G401 (cell line): ENCODE data around the gene REPIN1. TPM values are rescaled to one million over a fixed set of nuclear protein-coding genes. Genes with fewer than 3 reads are reported as not detected.

Experiments
- DNase-seq: peaks from one replicate; pipeline ENCODE4 v3.0.0-alpha.2; 2015; ENCODE audit warnings: low spot score
- in situ Hi-C: cut with HindIII; loops from 2 replicates; pipeline ENCODE4 v1.10.0; 2016; ENCODE audit warnings: low sequenced_read_pairs, mixed read lengths
- total RNA-seq: library from RNA; depleted of rRNA; stranded (reverse); fragments of >200 nt; shearing (Covaris generic); gene quantifications from 2 replicates; pipeline ENCODE4 v1.2.3, GENCODE V29; 2014

Gene REPIN1
- total RNA-seq, 1 experiment from 2014 or later, result 278 TPM

DNA sequence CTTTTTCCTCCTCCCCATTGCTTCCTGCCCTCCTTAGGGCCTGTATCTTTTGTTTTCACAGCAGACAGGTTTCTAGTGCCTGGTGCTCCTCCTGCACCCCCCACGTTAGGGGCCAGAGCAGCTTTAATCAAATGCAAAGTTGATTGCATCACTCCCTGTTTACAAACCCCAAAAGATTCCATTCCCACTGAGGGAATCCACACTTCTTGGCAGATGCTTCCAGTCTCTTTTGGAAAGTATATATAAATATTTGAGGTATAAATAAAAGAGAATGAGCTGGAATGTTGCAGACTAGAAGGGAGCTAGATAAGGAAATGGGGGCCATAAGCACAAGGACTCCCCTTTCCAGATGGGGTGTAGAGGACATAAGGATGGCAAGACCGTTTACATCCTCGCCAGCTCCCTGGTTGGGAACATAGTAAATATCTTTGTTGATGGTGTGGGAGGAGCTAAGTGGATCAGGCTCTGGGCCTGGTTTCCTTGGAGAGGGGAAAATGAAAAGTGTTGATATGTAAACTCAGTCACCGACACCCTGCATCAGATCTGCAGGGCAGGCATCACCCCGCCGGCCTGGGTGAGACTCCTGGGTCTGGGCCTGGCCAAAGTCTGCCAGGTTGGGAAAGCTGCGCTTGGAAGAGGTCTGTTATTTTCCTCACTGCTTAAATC, 33.4 kb upstream of the REPIN1 start:
- no peak for DNase-seq
- in situ Hi-C loops, result no loop called here

DNA sequence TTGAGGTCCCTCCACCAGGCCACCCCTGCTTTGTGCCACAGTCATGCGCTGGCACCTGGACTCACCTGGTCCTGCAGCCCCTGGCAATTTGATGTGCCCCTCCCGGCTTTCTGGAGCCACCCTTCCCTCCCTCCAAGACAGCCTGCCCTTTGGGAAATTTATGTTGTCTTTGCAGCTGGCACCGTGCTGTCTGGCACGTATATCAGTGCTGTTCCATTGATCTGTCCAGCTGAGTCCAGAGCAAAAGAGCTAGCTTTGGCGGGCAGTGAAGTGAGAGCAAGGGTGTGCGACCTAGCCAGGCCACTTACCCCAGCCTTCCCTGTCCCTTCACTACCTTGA, 32.9 kb upstream of the REPIN1 start:
- no peak for DNase-seq
- in situ Hi-C loops, result no loop called here

- DNase-seq, result no peak
- in situ Hi-C loops, result no loop called here
Observed at GRCh38 chr7:150336746-150337145, 31.9 kb upstream of the REPIN1 start.

GRCh38 chr7:150337179-150337578, 31.4 kb upstream of the REPIN1 start:
- DNase-seq, result no peak
- in situ Hi-C loops, result no loop called here

GRCh38 chr7:150337659-150338081, 31.0 kb upstream of the REPIN1 start:
- no peak for DNase-seq
- in situ Hi-C loops, result no loop called here

DNA sequence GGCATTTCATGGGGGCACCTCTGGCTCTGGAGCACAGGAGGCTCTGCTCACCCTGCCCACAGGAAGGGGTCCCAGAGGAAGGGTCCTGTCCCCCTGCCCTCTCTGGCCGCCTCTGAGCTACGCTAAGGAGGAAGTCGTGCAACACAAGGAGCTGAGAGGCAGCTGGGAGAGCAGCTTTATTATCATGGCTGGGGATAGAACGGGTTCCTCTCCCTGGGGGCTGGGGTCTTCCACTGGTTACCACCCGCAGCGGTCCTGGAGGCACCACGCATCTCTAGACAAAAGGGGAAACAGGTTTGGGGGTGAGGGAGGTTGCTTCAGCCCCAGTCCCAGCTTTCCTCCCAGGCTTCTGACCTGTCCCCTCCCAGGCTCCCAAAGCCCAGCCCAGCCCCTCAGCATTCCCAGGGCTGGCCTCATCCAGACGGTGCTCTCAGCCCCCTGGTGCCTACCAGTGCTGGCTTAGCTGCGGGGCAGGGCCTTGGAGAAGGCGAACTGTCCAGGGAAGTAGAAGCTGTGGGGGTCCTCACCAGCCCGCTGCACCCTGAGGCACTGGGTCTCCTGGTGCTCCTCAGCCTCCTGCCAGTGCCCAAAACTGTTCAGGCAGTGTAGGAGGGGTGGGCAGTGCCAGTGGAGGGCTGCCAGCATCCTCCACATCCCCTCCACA, 30.3 kb upstream of the REPIN1 start:
- in situ Hi-C loops, result no loop called here
- no peak for DNase-seq

DNA sequence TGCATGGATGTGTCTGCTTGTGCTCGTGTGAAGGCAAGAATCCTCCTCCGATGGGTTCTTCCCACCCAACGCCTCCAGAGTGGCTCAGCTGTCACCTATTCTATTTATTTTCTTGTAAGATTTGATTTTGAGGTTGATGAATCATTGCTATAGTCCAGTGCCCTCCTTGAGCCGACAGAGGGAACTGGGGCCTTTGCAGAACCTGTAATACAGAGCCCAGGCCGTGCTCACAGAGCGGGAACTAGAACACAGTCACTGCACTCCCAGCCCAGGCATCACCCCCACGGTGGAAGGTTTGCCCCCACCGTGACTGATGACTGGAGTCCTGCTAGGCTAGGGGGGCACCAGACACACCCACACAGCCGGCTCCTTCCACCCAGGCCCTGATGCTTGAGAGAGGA, 29.2 kb upstream of the REPIN1 start:
- in situ Hi-C loops, result no loop called here
- DNase-seq, result no peak

DNA sequence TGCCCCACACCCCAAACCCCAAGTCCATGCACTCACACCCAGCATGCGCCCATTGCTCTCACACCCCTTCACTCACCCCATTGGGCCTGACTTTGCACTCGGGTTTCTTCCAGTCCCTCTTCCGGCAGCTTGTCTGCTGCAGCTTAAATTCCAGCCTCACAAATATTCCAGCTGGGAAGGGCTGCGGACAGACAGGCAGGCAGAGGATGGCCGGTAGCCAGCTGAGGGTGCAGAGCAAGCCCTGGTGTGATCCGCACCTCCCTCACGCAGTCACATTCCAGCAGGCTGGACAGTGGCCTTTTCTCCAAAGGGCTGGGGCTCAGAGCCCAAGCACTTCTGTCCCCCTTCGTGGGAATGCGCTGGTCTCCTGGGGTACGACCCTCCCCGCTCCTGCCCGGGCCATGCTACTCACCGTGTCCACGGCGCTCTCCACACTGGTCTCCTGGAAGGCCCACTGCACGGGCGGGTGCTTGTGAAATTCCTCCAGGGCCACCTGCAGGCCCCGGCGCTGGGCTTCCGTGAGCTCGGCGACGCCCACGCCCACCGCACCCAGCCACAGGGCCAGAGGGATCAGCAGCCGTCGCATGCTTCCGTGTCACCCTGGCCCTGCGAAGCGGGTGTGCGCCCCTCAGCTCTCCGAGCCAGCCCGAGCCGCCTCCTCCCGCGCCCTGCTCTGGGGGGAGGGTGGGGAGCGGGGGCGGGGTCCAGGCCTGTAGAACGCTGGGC, 28.4 kb upstream of the REPIN1 start:
- no peak for DNase-seq
- in situ Hi-C loops, result no loop called here

DNA sequence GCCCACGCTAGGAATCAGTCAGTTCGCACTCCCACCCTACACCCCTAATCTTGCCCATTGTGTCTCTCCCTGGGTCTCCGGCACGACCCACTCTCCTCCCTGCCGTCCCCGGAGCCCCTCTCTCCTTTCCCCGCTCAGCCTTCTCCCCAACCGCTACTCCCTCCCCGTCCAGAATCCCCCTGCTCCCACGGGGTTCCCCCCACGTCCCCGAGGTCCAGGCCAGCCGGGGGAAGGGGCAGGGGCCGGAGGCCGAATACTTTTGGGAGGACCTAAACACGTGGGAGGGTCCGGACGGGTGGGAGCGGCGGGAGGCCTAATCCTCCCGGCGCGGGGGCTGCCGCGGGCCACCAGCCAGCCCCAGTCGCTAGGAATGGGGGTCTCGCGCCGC, 27.8 kb upstream of the REPIN1 start:
- DNase-seq, result no peak
- in situ Hi-C loops, result no loop called here

DNA sequence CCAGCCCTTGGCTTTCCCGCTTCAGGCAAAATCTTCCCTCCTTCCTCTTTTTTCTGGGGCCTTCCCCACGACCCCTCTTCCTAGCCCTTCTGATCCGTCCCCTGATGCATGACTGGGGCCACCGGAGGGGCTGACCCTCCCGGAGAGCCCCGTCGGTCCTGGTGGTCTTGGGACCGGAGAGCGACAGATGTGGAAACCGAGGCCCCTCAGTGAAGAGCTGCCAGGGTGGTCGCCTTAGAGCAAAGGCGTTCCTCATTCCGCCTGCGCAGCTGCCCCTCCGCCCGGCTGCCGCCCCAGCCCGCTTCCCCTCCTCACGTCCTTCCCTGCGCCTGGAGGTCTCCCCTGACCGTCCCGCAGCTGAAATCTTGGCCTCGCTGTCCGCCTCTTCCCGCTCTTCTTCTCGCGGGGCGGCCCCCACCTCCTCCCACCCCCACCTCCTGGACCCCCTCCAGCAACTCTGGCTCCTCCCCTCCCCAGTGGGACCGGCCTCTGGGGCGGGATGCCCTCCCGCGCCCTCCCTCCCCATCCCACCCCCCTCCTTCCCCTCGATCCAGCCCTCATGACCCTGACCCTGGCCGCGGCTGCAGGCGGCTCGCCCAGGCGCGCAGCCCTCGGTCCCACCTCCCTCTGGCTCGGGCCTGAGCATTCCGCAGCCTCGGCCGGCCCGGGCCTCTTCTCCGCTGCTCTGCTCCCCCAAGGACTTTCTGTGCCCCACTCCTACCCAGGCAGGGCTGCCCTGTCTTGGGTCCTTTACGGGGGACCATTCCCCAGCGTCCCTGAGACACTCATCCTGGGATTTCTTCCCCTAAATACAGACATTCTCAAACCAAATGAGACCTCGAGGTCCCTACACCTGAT, 27.1 kb upstream of the REPIN1 start, which contains the start of gene RARRES2:
Gene RARRES2 (minus strand): TSS at position 367 of the 858 bp plus-strand sequence. CDS start 1,020 bp downstream, outside the sequence.
- DNase-seq, result no peak
- in situ Hi-C loops, result no loop called here

DNA sequence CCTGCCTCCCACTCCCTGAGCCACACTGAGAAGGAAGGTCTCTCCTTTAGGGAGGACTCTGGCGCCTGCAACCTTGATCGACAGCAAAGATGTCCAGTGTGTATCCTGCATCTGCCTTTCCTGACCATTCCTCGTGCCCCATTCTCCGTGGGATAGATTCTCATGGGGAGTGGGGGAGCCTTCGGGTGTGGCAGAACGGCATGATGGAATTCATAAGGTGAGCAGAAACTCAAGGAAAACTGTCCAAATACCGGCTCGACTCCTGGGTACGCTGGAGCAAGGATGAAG, 26.6 kb upstream of the REPIN1 start:
- DNase-seq, result no peak
- in situ Hi-C loops, result no loop called here

DNA sequence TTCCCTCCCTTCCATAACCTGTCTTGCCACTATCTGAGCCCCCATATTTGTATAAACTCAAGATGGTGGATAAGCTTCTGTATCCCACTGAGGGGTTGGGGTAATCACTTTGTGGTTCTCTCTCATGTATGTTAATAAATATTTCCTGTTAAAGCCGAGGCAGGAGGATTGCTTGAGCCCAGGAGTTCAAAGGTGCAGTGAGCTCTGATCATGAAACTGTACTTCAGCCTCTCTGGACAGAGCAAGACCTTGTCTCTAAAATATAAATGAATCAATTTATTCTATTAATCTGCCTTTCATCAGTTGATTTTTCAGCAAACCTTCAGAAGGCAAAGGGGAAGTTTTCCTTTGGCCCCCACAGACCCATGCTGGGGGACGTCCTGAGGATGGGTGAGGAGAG, 25.4 kb upstream of the REPIN1 start:
- no peak for DNase-seq
- in situ Hi-C loops, result no loop called here

- no peak for DNase-seq
- in situ Hi-C loops, result no loop called here
Observed at GRCh38 chr7:150344299-150344698, 24.3 kb upstream of the REPIN1 start.

GRCh38 chr7:150345012-150345411, 23.6 kb upstream of the REPIN1 start:
- in situ Hi-C loops, result no loop called here
- no peak for DNase-seq

GRCh38 chr7:150346922-150347321, 21.7 kb upstream of the REPIN1 start:
- in situ Hi-C loops, result no loop called here
- no peak for DNase-seq

DNA sequence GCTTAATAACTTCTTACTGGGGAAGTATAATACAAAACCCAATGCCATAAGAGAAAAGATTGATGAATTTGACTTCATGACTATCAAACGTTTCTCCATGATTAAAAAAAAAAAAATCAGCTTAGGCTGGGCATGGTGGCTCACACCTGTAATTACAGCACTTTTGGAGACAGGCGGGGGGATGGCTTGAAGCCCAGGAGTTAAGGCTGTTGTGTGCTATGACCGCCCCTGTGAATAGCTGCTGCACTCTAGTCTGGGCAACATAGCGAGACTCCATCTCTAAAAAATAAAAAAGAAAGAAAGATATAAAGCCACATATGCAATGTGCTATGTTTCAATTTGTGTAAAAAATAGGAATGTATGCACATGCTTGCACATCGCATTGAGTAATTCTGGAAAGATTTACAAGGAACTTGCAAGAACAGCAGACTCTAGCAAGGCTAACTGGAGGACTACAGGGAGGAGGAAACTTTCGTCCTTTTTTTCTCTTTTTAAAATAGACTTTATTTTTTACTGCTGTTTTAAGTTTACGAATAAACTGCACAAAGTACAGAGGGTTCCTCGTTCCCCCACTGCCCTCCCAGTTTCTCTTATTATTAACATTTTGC, 16.9 kb upstream of the REPIN1 start:
- no peak for DNase-seq
- in situ Hi-C loops, result no loop called here

DNA sequence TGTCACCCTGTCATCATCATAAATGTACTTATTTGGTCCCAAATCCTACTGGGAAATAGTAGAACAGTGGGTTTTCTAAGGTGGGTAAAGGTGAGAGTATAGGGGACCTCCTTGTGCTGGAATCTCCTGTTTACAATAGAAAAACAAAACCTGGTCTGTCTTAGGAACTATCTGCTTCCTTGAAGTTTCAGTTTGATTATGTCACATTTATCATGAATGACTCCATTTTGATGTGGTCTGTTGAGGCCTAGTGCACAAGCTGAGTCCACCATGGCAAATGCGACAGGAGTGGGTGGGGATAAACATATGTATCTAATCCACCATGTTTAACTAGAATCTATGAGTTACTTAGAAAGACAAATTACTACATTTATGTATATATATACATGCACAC, 13.0 kb upstream of the REPIN1 start:
- in situ Hi-C loops, result no loop called here
- no peak for DNase-seq

- in situ Hi-C loops, result no loop called here
Observed at GRCh38 chr7:150356265-150356897, 12.2 kb upstream of the REPIN1 start.

DNA sequence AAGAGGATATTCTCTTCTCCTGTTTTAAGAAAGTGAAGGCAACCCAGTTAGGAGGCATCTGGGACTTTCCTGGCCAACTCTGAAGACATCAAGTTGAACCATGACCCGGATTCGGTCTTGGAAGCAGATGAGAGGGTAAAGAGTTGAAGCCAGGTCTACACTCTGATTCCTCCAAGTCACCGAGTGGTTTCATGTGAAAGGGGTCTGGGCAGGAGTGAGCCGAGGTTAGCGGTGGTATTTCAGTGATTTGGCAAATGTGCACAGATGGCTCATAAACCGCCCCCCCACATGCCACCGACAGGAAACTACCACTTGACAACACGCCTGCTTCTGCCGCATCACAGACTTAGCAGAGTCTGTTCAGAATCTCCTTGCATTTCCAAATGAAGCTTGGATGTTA, 11.4 kb upstream of the REPIN1 start:
- in situ Hi-C loops, result no loop called here
- DNase-seq, result no peak

More at GRCh38 chr7:150356265-150356897, 12.2 kb upstream of the REPIN1 start:
- peak; percentile 45 for DNase-seq
